Adrenal gland (tissue), 12 donors: ENCODE measurements around the gene LCAT. TPM values are rescaled to one million over a fixed set of nuclear protein-coding genes. Genes with fewer than 3 reads are reported as not detected.

Source experiments
- DNase-seq, 7 donors: peaks; one replicate each; pipeline ENCODE4 v3.0.0-alpha.2; 2019 to 2020
- H3K27ac ChIP-seq, 5 donors: fragments of 200-600 bp; sonication (generic) in 4 of 5; 1 replicate in 3 of 5; 2 replicates in 2 of 5; pipeline versions ENCODE4 v1.5.1 to v1.8.0; 2016 to 2020; ENCODE audit warnings: mild to moderate bottlenecking in 1 of 5
- H3K27me3 ChIP-seq: fragments of 200-600 bp; 2 replicates; pipeline ENCODE4 v1.8.0; 2021
- H3K36me3 ChIP-seq, 2 donors: fragments of 200-600 bp; replicated peaks in 1 of 2; 1 replicate in 1 of 2; 2 replicates in 1 of 2; pipeline versions ENCODE4 v1.5.1 to v1.8.0; 2018 to 2022
- H3K4me1 ChIP-seq, 2 donors: fragments of 200-600 bp; replicated peaks in 1 of 2; 1 replicate in 1 of 2; 2 replicates in 1 of 2; pipeline versions ENCODE4 v1.5.1 to v1.8.0; 2018 to 2021
- H3K4me3 ChIP-seq, 4 donors: fragments of 200-600 bp; sonication (generic) in 3 of 4; one replicate each; pipeline ENCODE4 v1.5.1; 2016 to 2018
- H3K9me3 ChIP-seq, 3 donors: fragments of 200-600 bp; sonication (generic) in 1 of 3; replicated peaks in 1 of 3; 1 replicate in 2 of 3; 2 replicates in 1 of 3; pipeline versions ENCODE4 v1.5.1 to v1.8.0; 2016 to 2021
- POLR2A ChIP-seq, 2 donors: fragments of 450-650 bp; IDR thresholded peaks; one replicate each; pipeline ENCODE4 v1.6.1; 2017; ENCODE audit warnings: antibody characterized with exemption in 2 of 2, mild to moderate bottlenecking in 2 of 2, moderate library complexity in 1 of 2
- WGBS, 4 donors: extraction: QIAGEN DNeasy Blood & Tissue Kit in 2 of 4; methylation state at CpG; one replicate each; pipeline versions ENCODE4 v1.1.5 to v1.1.7; 2013 to 2017; 5-methylcytosine and 5-hydroxymethylcytosine counted together
- intact Hi-C, 2 donors: fragments of 100-400 bp; cut with DNase I; formaldehyde crosslinking; loops; one replicate each; pipeline versions ENCODE4 v1.14.1 to v1.15.0; 2022 to 2023
- polyA plus RNA-seq, 3 donors: library from polyadenylated mRNA; stranded (reverse); fragments of 200-250 nt in 2 of 3; fragments of 350-450 nt in 1 of 3; fragmentation: Illumina TruSeq in 1 of 3; extraction: RNeasy Lipid Tissue Mini Kit (QIAGEN cat#74804) in 1 of 3; gene quantifications; one replicate each; pipeline ENCODE4 v1.2.3, GENCODE V29; 2013 to 2014
- total RNA-seq, 9 donors: library from RNA; depleted of rRNA in 4 of 9; stranded (reverse); fragments of >200 nt in 4 of 9; fragments of 120-200 nt in 1 of 9; fragmentation: NEBNext Ultra II Directional in 1 of 9; extraction: Animal tissue kit (Norgen Biotek cat#: 25700) in 1 of 9; gene quantifications; one replicate each; pipeline versions ENCODE4 v1.1.0 to v1.2.4, GENCODE V29; 2013 to 2023
- TF ChIP-seq, protein P1 (sequence below), 6 experiments: fragments of 450-650 bp in 4 of 6; fragments of 200-600 bp in 2 of 6; sonication (generic) in 1 of 6; IDR thresholded peaks; 1 replicate in 5 of 6; 2 replicates in 1 of 6; pipeline versions ENCODE4 v1.5.1 to v1.8.0; 2016 to 2021; ENCODE audit warnings: antibody characterized with exemption in 6 of 6, mild to moderate bottlenecking in 2 of 6, moderate library complexity in 1 of 6
- donor health status: healthy with polysubstance abuse.
- donor health status: Bipolar disorder and iron deficiency.
- donor health status: DM: yes; HTN: yes; CAD: no.
- donor health status: DM: no; HTN: no; CAD: no.
- donor health status: DM: no; HTN: no; CAD: no.
- donor health status: DM: yes; HTN: yes; CAD: no.

Gene LCAT
- total and polyA plus RNA-seq, 12 donors, result 3.0 to 240 (median 12.6) TPM

DNA sequence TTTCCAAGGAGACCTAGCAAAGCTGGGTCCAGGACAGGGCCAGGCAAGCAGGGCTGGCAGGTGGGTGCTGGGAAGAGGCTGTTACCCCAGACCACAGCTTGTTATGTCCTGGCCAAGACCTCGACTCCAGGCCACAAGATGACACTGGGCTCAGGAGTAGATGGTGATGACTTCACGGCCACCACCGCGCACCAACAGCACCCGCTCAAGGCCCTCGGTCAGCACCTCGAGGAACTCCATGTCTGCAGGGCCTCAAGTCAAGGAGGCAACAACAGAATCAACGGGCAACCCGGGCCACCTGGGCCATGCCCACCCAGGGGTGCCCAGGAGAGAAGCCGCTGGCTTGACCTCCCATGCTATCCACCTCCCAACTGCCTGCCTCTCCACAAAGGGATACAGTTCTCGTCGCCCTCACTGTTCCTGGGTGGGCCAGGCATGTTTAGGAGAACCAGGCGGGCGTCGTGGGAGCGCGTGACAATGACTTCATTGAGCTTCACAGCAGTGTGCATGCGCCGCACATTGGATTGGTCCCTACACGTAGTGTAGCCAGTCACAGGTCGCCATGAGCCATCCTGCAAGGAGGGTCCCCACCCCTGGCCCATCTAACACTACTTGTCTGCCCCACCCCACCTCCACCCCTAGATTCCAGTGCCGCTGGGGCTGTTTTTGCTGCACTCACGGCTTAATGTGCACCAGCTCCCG, 921 bp upstream of the LCAT start:
- no peaks in the 10 kb centered on the region for H3K27me3 ChIP-seq
- H3K4me1 ChIP-seq, result peaks cover 0 to 17% of the 10 kb centered on the region in 2 donors
- no peak overlapping the region for H3K4me3 ChIP-seq
- H3K9me3 ChIP-seq, result no peaks in the 10 kb centered on the region
- TF ChIP-seq, protein P1, sequence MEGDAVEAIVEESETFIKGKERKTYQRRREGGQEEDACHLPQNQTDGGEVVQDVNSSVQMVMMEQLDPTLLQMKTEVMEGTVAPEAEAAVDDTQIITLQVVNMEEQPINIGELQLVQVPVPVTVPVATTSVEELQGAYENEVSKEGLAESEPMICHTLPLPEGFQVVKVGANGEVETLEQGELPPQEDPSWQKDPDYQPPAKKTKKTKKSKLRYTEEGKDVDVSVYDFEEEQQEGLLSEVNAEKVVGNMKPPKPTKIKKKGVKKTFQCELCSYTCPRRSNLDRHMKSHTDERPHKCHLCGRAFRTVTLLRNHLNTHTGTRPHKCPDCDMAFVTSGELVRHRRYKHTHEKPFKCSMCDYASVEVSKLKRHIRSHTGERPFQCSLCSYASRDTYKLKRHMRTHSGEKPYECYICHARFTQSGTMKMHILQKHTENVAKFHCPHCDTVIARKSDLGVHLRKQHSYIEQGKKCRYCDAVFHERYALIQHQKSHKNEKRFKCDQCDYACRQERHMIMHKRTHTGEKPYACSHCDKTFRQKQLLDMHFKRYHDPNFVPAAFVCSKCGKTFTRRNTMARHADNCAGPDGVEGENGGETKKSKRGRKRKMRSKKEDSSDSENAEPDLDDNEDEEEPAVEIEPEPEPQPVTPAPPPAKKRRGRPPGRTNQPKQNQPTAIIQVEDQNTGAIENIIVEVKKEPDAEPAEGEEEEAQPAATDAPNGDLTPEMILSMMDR (IDR thresholded peaks at IDR 0.05), result no peak
- no peak for TF ChIP-seq POLR2A (IDR thresholded peaks at IDR 0.05)
- H3K36me3 ChIP-seq, result peaks cover 0 to 61% of the 10 kb centered on the region in 2 donors
- intact Hi-C loops, result no loop called here
- no peak for DNase-seq
- WGBS, 4 donors, result 93 to 95% (median 93%) methylated on average over 22 to 24 of the region's 24 CpGs
- H3K27ac ChIP-seq, result peak overlapping the region in 2 of 5 donors; percentile 7 to 67

DNA sequence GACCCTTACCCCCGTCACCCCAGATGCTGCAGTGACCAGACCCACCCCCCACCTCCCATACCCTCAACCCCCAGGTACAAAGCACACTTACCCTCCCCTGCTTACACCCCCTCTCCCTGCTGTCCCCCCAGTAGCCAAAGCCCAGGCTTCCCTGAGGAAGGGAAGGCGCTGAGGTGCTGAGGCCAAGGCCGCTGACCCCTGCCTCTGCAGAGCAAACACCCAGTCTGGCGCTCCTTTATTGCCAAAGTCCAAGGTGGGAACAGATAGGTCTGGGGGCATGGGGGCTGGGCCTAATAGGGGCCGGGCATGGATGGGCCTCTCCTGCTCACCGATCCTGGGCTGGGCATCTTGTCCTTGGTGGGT, 683 bp downstream of the LCAT start:
- no peak for TF ChIP-seq POLR2A (IDR thresholded peaks at IDR 0.05)
- TF ChIP-seq, protein P1 (IDR thresholded peaks at IDR 0.05), result no peak
- 80 to 83% (median 81%) methylated on average over 1 to 6 of the region's 6 CpGs for whole genome bisulfite sequencing, 4 donors
- Histone ChIP-seq H3K27ac (peak overlapping the region in 2 of 5 donors; percentile 7 to 67), H3K27me3 (no peaks in the 10 kb centered on the region), H3K4me1 (peaks cover 0 to 17% of the 10 kb centered on the region in 2 donors), H3K4me3 (no peak overlapping the region), H3K36me3 (peaks cover 0 to 54% of the 10 kb centered on the region in 2 donors), H3K9me3 (no peaks in the 10 kb centered on the region)
- DNase-seq, result no peak
- intact Hi-C loops, result no loop called here

DNA sequence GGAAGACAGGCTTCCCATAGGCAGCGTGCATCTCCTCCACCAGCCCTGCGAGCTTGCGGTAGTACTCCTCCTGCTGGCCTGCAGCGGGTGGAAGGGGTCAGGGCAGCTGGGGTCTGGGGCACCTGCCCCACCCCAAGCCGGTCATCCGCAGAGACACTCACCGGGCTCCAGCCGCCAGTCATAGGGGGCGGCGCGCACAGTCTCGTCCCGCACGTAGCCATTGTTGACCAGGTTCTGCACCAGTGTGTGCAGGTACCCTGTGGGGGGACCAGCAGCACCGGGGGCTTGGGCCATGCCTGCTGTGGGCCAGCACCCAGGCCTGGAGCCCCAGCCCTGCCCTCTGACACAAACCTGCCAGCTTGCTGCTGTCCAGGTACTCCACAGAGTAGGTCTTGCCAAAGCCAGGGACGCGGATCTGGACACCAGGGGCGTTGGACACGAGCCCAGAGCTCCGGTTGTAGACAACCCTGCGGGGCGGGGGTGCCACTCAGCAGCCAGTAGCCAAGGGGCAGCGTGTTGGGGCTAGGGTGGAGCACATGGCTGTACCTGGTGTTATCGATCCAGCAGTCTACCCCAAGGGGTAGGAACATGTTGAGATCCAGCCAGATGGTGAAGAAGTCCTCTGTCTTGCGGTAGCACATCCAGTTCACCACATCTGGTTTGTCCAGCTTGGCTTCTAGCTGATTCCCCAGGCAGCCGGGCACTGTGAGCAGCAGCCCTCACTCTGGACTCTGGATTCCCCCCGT, 1.2 kb downstream of the LCAT start:
- intact Hi-C loops, result no loop called here
- no peak for DNase-seq
- Histone ChIP-seq H3K36me3 (peaks cover 0 to 48% of the 10 kb centered on the region in 2 donors), H3K27ac (peak overlapping the region in 2 of 5 donors; percentile 30 to 67), H3K27me3 (no peaks in the 10 kb centered on the region), H3K9me3 (no peaks in the 10 kb centered on the region), H3K4me3 (no peak overlapping the region), H3K4me1 (peaks cover 0 to 18% of the 10 kb centered on the region in 2 donors)
- WGBS, 4 donors, result 73 to 87% (median 82%) methylated on average over 2 to 27 of the region's 27 CpGs
- TF ChIP-seq, protein P1 (IDR thresholded peaks at IDR 0.05), result no peak
- TF ChIP-seq POLR2A (IDR thresholded peaks at IDR 0.05), result no peak

DNA sequence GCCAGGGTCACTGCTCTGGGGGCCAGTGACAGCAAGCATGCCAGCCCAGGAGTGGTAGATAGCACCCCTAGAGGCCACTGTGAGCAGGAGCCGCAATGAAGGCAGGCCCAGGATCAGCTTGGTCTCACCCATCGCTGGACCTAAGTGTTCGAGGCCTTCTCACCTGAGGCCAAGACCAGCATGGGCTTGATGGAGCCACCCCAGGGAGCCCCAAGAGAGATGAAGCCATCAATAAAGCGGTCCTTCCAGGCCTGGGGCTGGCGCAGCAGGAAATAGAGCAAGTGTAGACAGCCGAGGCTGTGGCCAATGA, 1.8 kb downstream of the LCAT start:
- peak in 6 of 7 donors; percentile 66 to 80 (median 74) for DNase-seq
- H3K27me3 ChIP-seq, result no peaks in the 10 kb centered on the region
- H3K36me3 ChIP-seq, result peaks cover 0 to 43% of the 10 kb centered on the region in 2 donors
- H3K9me3 ChIP-seq, result no peaks in the 10 kb centered on the region
- peaks cover 0 to 23% of the 10 kb centered on the region in 2 donors for H3K4me1 ChIP-seq
- intact Hi-C loops, result no loop called here
- H3K27ac ChIP-seq, result peak overlapping the region in 2 of 5 donors; percentile 30 to 67
- no peak overlapping the region for H3K4me3 ChIP-seq
- WGBS, 4 donors, result 61 to 70% (median 65%) methylated on average over 3 to 6 of the region's 6 CpGs; no CpG with 5 or more reads in 1 of the 4 donors
- TF ChIP-seq POLR2A (IDR thresholded peaks at IDR 0.05), result no peak
- TF ChIP-seq, protein P1 (IDR thresholded peaks at IDR 0.05), result peak; percentile 58 to 71 (median 62)
